Kidney (tissue), 22 donors: ENCODE data around the gene ZNF841. TPM values are rescaled to one million over a fixed set of nuclear protein-coding genes. Genes with fewer than 3 reads are reported as not detected.
A peak's percentile ranks its signal among the peaks of the same experiment; 100 is the strongest.

ENCODE experiments used
- DNase-seq, 5 donors: peaks; one replicate each; pipeline ENCODE4 v3.0.0-alpha.2; 2013 to 2020
- FAIRE-seq: peaks from 2 replicates; lab custom pipeline; 2012; peaks lifted over from hg19 to GRCh38; lab: Jason Lieb, UNC
- H3K27ac ChIP-seq, 2 donors: one replicate each; pipeline ENCODE4 v1.7.0; 2013; ENCODE audit warnings: low read depth in 2 of 2, low read length in 2 of 2, inconsistent platforms in 1 of 2
- H3K27me3 ChIP-seq: one replicate; pipeline ENCODE4 v1.7.1; 2013; ENCODE audit warnings: low read length, inconsistent platforms; ENCODE audit not compliant: control insufficient read depth, insufficient read depth
- H3K36me3 ChIP-seq, 3 donors: one replicate each; pipeline versions ENCODE4 v1.7.0 to v1.7.1; 2013; ENCODE audit warnings: low read length in 3 of 3, control low read depth in 1 of 3, inconsistent platforms in 1 of 3; ENCODE audit not compliant: insufficient read depth in 3 of 3, control insufficient read depth in 2 of 3
- H3K4me1 ChIP-seq, 3 donors: one replicate each; pipeline versions ENCODE4 v1.7.0 to v1.7.1; 2013; ENCODE audit warnings: low read length in 3 of 3, inconsistent platforms in 1 of 3, low read depth in 1 of 3; ENCODE audit not compliant: control insufficient read depth in 2 of 3, insufficient read depth in 2 of 3
- H3K4me3 ChIP-seq, 3 donors: one replicate each; pipeline versions ENCODE4 v1.7.0 to v1.8.1; 2013; ENCODE audit warnings: low read length in 3 of 3, control low read depth in 1 of 3, inconsistent platforms in 1 of 3
- H3K9ac ChIP-seq, 3 donors: one replicate each; pipeline versions ENCODE4 v1.7.0 to v1.7.1; 2013; ENCODE audit warnings: low read length in 3 of 3, control low read depth in 1 of 3, inconsistent platforms in 1 of 3
- H3K9me3 ChIP-seq, 3 donors: one replicate each; pipeline versions ENCODE4 v1.7.0 to v1.7.1; 2013; ENCODE audit warnings: low read length in 3 of 3, control low read depth in 1 of 3, inconsistent platforms in 1 of 3; ENCODE audit not compliant: control insufficient read depth in 2 of 3, insufficient read depth in 1 of 3
- CTCF ChIP-seq: IDR thresholded peaks from 3 replicates; pipeline ENCODE4 v1.5.1; 2012; ENCODE audit warnings: mild to moderate bottlenecking, moderate library complexity, borderline replicate concordance; ENCODE audit not compliant: insufficient read depth; ENCODE audit errors: extremely low read depth
- intact Hi-C: fragments of 100-400 bp; cut with DNase I; formaldehyde crosslinking; loops from one replicate; pipeline ENCODE4 v1.11.1; 2022
- long read RNA-seq, 10 donors: library from polyadenylated mRNA in 1 of 10; unstranded in 1 of 10; transcript quantifications; one replicate each; pipeline ENCODE4 v2.0.0 and lab custom pipeline, GENCODE V29; 2021 to 2026
- polyA plus RNA-seq: library from polyadenylated mRNA; stranded (reverse); fragments of 350-450 nt; fragmentation: Illumina TruSeq; extraction: RNeasy Lipid Tissue Mini Kit (QIAGEN cat#74804); gene quantifications from one replicate; pipeline ENCODE4 v1.2.3, GENCODE V29; 2014; ENCODE audit warnings: low read depth, low replicate concordance; ENCODE audit not compliant: insufficient read depth
- total RNA-seq: library from RNA; stranded (reverse); fragmentation: NEBNext Ultra II Directional; extraction: Animal tissue kit (Norgen Biotek cat#: 25700); gene quantifications from one replicate; pipeline ENCODE4 v1.2.1, GENCODE V29; 2021
- donor health status: control.
- donor health status: control.
- donor health status: control.
- donor health status: control.
- donor health status: control.
- donor health status: DM: yes; HTN: yes; CAD: no.
- donor health status: Normal renal cell carcinoma (clear cell type).

Gene ZNF841
- 28.5 TPM for total RNA-seq
- polyA plus RNA-seq = 2.8 TPM
- long read RNA-seq, donor 1, partial matches to known transcripts = 0 of 1 reads
- long read RNA-seq, donor 1, other reads (novel, unspliced or antisense) = 0 of 1 reads
- long read RNA-seq, donor 2, partial matches to known transcripts = 0 of 1 reads
- long read RNA-seq, donor 2, other reads (novel, unspliced or antisense) = 0 of 1 reads
- long read RNA-seq, donor 3, partial matches to known transcripts = 0 of 1 reads
- long read RNA-seq, donor 3, other reads (novel, unspliced or antisense) = 0 of 1 reads
- long read RNA-seq, donor 4, partial matches to known transcripts = 0 of 1 reads
- long read RNA-seq, donor 4, other reads (novel, unspliced or antisense) = 0 of 1 reads
- long read RNA-seq, donor 5 = 0 reads
- long read RNA-seq, donor 6, partial matches to known transcripts = 0 of 1 reads
- long read RNA-seq, donor 6, other reads (novel, unspliced or antisense) = 0 of 1 reads
- long read RNA-seq, donor 7, partial matches to known transcripts = 0 of 5 reads
- long read RNA-seq, donor 7, other reads (novel, unspliced or antisense) = 4 of 5 reads
- long read RNA-seq, donor 8 = 0 reads
- long read RNA-seq, donor 9 = 0 reads
- long read RNA-seq, donor 10, partial matches to known transcripts = 0 of 1 reads
- long read RNA-seq, donor 10, other reads (novel, unspliced or antisense) = 0 of 1 reads

- Histone ChIP-seq H3K36me3 (peaks cover 0 to 3% (median 0%) of the 10 kb centered on the region in 3 donors), H3K27me3 (no peaks in the 10 kb centered on the region), H3K27ac (no peak within 1 kb of the TSS), H3K9me3 (peaks cover 2 to 9% (median 4%) of the 10 kb centered on the region in 3 donors), H3K4me3 (peak within 1 kb of the TSS; percentile 99 to 100 (median 100)), H3K9ac (peak within 1 kb of the TSS; percentile 95 to 99 (median 98)), H3K4me1 (peaks cover 0 to 8% (median 7%) of the 10 kb centered on the region in 3 donors)
- intact Hi-C loops = no loop called here
- FAIRE-seq (no peak), DNase-seq (peak; percentile 95 to 98 (median 97))
- TF ChIP-seq CTCF = no peak
These were observed at the start of gene ZNF841 for GRCh38 chr19:52095172-52096014. Gene ZNF841 (minus strand): TSS chr19:52095765. CDS start chr19:52084801, 10,964 bp downstream.

- Histone ChIP-seq H3K27ac (no peak overlapping the region), H3K4me3 (no peak overlapping the region), H3K27me3 (no peaks in the 10 kb centered on the region), H3K9ac (no peak overlapping the region), H3K9me3 (no peaks in the 10 kb centered on the region), H3K36me3 (no peaks in the 10 kb centered on the region), H3K4me1 (peaks cover 0 to 13% (median 8%) of the 10 kb centered on the region in 3 donors)
- DNase-seq = no peak
- intact Hi-C loops = no loop called here
- TF ChIP-seq CTCF = no peak
- no peak for FAIRE-seq
These were observed 46.5 kb upstream of the ZNF841 start for GRCh38 chr19:52142001-52142595.

- no peak overlapping the region for H3K27ac ChIP-seq
- DNase-seq (peak in 3 of 5 donors; percentile 19 to 65 (median 63)), FAIRE-seq (no peak)
- intact Hi-C loops = no loop called here
- peaks cover 0 to 4% (median 0%) of the 10 kb centered on the region in 3 donors for H3K9me3 ChIP-seq
- H3K27me3 ChIP-seq = no peaks in the 10 kb centered on the region
- no peak for TF ChIP-seq CTCF
- no peak overlapping the region for H3K9ac ChIP-seq
- peaks cover 0 to 13% (median 8%) of the 10 kb centered on the region in 3 donors for H3K4me1 ChIP-seq
- no peak overlapping the region for H3K4me3 ChIP-seq
- H3K36me3 ChIP-seq = peaks cover 0 to 2% (median 0%) of the 10 kb centered on the region in 3 donors
These were observed 45.6 kb upstream of the ZNF841 start for GRCh38 chr19:52141203-52141602.
